IMR-90 (cell line): ENCODE data around the gene SETD2. TPM values are rescaled to one million over a fixed set of nuclear protein-coding genes. Genes with fewer than 3 reads are reported as not detected.

Experiments used
- ATAC-seq: fragments of 200-7000 bp; cut with Tn5 transposase; 2 replicates; pipeline ENCODE4 v1.9.1; 2020; ENCODE audit warnings: low read depth, mild to moderate bottlenecking, moderate library complexity
- BruUV-seq: library from RNA; stranded (reverse); fragments of 400-500 nt; replicated peaks from 2 replicates; lab custom pipeline; 2021; lab: Mats Ljungman, UMichigan
- CTCF ChIA-PET: fragments of 300-600 bp; formaldehyde crosslinking; extraction: SDS; loops from one replicate; lab custom pipeline; 2021; ENCODE audit warnings: antibody characterized with exemption; lab: Yijun Ruan, JAX
- POLR2A ChIA-PET: fragments of 300-600 bp; sonication (Branson Sonifier 250); formaldehyde crosslinking; loops from one replicate; lab custom pipeline; 2022; ENCODE audit warnings: antibody characterized with exemption; ENCODE audit not compliant: unreplicated experiment; lab: Charles Lee
- DNase-seq: peaks from one replicate; pipeline ENCODE4 v3.0.0; 2013
- H2AFZ ChIP-seq: replicated peaks from 2 replicates; pipeline ENCODE3; 2013; ENCODE audit warnings: low read length, mild to moderate bottlenecking; ENCODE audit not compliant: poor library complexity
- H2AK5ac ChIP-seq: 2 replicates; pipeline ENCODE4 v1.6.1; 2013; ENCODE audit warnings: low read depth, low read length, inconsistent platforms
- H2AK9ac ChIP-seq: replicated peaks from 2 replicates; pipeline ENCODE3; 2013; ENCODE audit warnings: mild to moderate bottlenecking, low read depth, low read length, moderate library complexity; ENCODE audit not compliant: poor library complexity
- H2BK120ac ChIP-seq: 2 replicates; pipeline ENCODE4 v1.6.1; 2013; ENCODE audit warnings: low read depth, low read length, inconsistent platforms
- H2BK15ac ChIP-seq: 3 replicates; pipeline ENCODE4 v1.6.1; 2013; ENCODE audit warnings: low read depth, low read length, inconsistent platforms
- H2BK20ac ChIP-seq: 2 replicates; pipeline ENCODE4 v1.6.1; 2013; ENCODE audit warnings: low read depth, mild to moderate bottlenecking, inconsistent platforms, low read length, moderate library complexity
- H2BK5ac ChIP-seq: 2 replicates; pipeline ENCODE4 v1.6.1; 2013; ENCODE audit warnings: mild to moderate bottlenecking, low read depth, low read length, inconsistent platforms; ENCODE audit not compliant: poor library complexity, severe bottlenecking
- H3K14ac ChIP-seq: replicated peaks from 2 replicates; pipeline ENCODE4 v1.6.1; 2013; ENCODE audit warnings: low read depth, low read length, inconsistent platforms
- H3K18ac ChIP-seq: 2 replicates; pipeline ENCODE4 v1.6.1; 2013; ENCODE audit warnings: low read depth, low read length, control low read depth
- H3K23ac ChIP-seq: 2 replicates; pipeline ENCODE4 v1.6.1; 2013; ENCODE audit warnings: low read depth, low read length, inconsistent platforms
- H3K27ac ChIP-seq: 2 replicates; pipeline ENCODE4 v1.5.1; 2013; ENCODE audit warnings: mild to moderate bottlenecking, control low read depth, low read length; ENCODE audit not compliant: insufficient read depth
- H3K27me3 ChIP-seq: 2 replicates; pipeline ENCODE4 v1.6.1; 2013; ENCODE audit warnings: low read length; ENCODE audit not compliant: control insufficient read depth, insufficient read depth
- H3K36me3 ChIP-seq: 2 replicates; pipeline ENCODE4 v1.6.1; 2013; ENCODE audit warnings: low read length, mixed read lengths; ENCODE audit not compliant: control insufficient read depth, insufficient read depth
- H3K4ac ChIP-seq: 2 replicates; pipeline ENCODE4 v1.6.1; 2013; ENCODE audit warnings: low read depth, low read length, inconsistent platforms
- H3K4me1 ChIP-seq: 2 replicates; pipeline ENCODE4 v1.6.1; 2013; ENCODE audit warnings: low read length, mixed read lengths; ENCODE audit not compliant: control insufficient read depth, insufficient read depth
- H3K4me2 ChIP-seq: 2 replicates; pipeline ENCODE4 v1.6.1; 2013; ENCODE audit warnings: low read depth, mild to moderate bottlenecking, control low read depth, low read length, moderate library complexity
- H3K4me3 ChIP-seq: 2 replicates; pipeline ENCODE4 v1.5.1; 2013; ENCODE audit warnings: low read depth, mild to moderate bottlenecking, control low read depth, low read length, moderate library complexity; ENCODE audit not compliant: insufficient read depth
- H3K56ac ChIP-seq: 2 replicates; pipeline ENCODE4 v1.6.1; 2013; ENCODE audit warnings: low read length, inconsistent platforms; ENCODE audit not compliant: insufficient read depth; ENCODE audit errors: extremely low read depth
- H3K79me1 ChIP-seq, 2 experiments: 2 replicates each; pipeline ENCODE4 v1.6.1; 2013; ENCODE audit warnings: low read length in 2 of 2, inconsistent platforms in 1 of 2, low read depth in 1 of 2
- H3K9ac ChIP-seq: 2 replicates; pipeline ENCODE4 v1.6.1; 2013; ENCODE audit warnings: low read depth, low read length, control low read depth
- H3K9me1 ChIP-seq: 2 replicates; pipeline ENCODE4 v1.6.1; 2013; ENCODE audit warnings: low read length, inconsistent platforms; ENCODE audit not compliant: insufficient read depth
- H3K9me3 ChIP-seq: 2 replicates; pipeline ENCODE4 v1.6.1; 2013; ENCODE audit warnings: low read length; ENCODE audit not compliant: control insufficient read depth, insufficient read depth
- H4K20me1 ChIP-seq: 2 replicates; pipeline ENCODE4 v1.6.1; 2013; ENCODE audit warnings: low read length, inconsistent platforms; ENCODE audit not compliant: insufficient read depth
- H4K5ac ChIP-seq: 2 replicates; pipeline ENCODE4 v1.6.1; 2013; ENCODE audit warnings: mild to moderate bottlenecking, low read depth, low read length, control low read depth
- H4K8ac ChIP-seq, 2 experiments: 2 replicates each; pipeline ENCODE4 v1.6.1; 2013; ENCODE audit warnings: low read depth in 2 of 2, low read length in 2 of 2, control low read depth in 1 of 2, inconsistent platforms in 1 of 2
- H4K91ac ChIP-seq: 2 replicates; pipeline ENCODE4 v1.6.1; 2013; ENCODE audit warnings: low read depth, low read length, inconsistent platforms; ENCODE audit not compliant: insufficient read depth
- BHLHE40 ChIP-seq: fragments of 150-350 bp; IDR thresholded peaks from 2 replicates; pipeline ENCODE4 v1.6.1; 2016; ENCODE audit warnings: mild to moderate bottlenecking, low read depth, low read length
- CEBPB ChIP-seq: IDR thresholded peaks from 2 replicates; pipeline ENCODE4 v1.6.1; 2012; ENCODE audit warnings: low read depth, low read length, improper control_type of control experiment
- CHD1 ChIP-seq: IDR thresholded peaks from 2 replicates; pipeline ENCODE4 v1.6.1; 2012; ENCODE audit warnings: low read depth, low read length, improper control_type of control experiment
- FOS ChIP-seq: fragments of 150-350 bp; IDR thresholded peaks from 2 replicates; pipeline ENCODE4 v1.6.1; 2016; ENCODE audit warnings: low read depth, low read length
- MAFK ChIP-seq: IDR thresholded peaks from 2 replicates; pipeline ENCODE4 v1.6.1; 2012; ENCODE audit warnings: low read depth, low read length, improper control_type of control experiment
- MAZ ChIP-seq: IDR thresholded peaks from 2 replicates; pipeline ENCODE4 v1.6.1; 2012; ENCODE audit warnings: low read depth, mild to moderate bottlenecking, low read length, improper control_type of control experiment, moderate library complexity, borderline replicate concordance
- MXI1 ChIP-seq: IDR thresholded peaks from 2 replicates; pipeline ENCODE4 v1.6.1; 2012; ENCODE audit warnings: low read depth, mild to moderate bottlenecking, low read length, moderate library complexity, borderline replicate concordance
- NFE2L2 ChIP-seq: fragments of 150-350 bp; IDR thresholded peaks from 2 replicates; pipeline ENCODE4 v1.6.1; 2016; ENCODE audit warnings: low read depth, mild to moderate bottlenecking, low read length
- POLR2A ChIP-seq: IDR thresholded peaks from 2 replicates; pipeline ENCODE4 v1.6.1; 2012; ENCODE audit warnings: mild to moderate bottlenecking, low read depth, low read length
- RAD21 ChIP-seq: IDR thresholded peaks from 2 replicates; pipeline ENCODE4 v1.6.1; 2012; ENCODE audit warnings: low read length, improper control_type of control experiment
- RCOR1 ChIP-seq: IDR thresholded peaks from 2 replicates; pipeline ENCODE4 v1.6.1; 2012; ENCODE audit warnings: mild to moderate bottlenecking, low read length, improper control_type of control experiment; ENCODE audit not compliant: insufficient replicate concordance
- SMC3 ChIP-seq: fragments of 150-350 bp; IDR thresholded peaks from 2 replicates; pipeline ENCODE4 v1.6.1; 2016; ENCODE audit warnings: low read depth, mild to moderate bottlenecking, antibody characterized with exemption, low read length, moderate library complexity
- WGBS, 2 experiments: methylation state at CpG; one replicate each; pipeline versions ENCODE4 v1.1.5 to v1.1.7; 2013; ENCODE audit warnings: missing lambda C conversion rate in 2 of 2; ENCODE audit not compliant: insufficient read length in 1 of 2; ENCODE audit errors: extremely low coverage in 2 of 2; 5-methylcytosine and 5-hydroxymethylcytosine counted together
- dilution Hi-C: fragments of 300-500 bp; cut with HindIII; formaldehyde crosslinking; loops from one replicate; pipeline ENCODE4 v1.14.3; 2018; ENCODE audit warnings: low sequenced_read_pairs; ENCODE audit not compliant: unreplicated experiment
- in situ Hi-C: fragments of 300-500 bp; cut with MboI; formaldehyde crosslinking; loops from 3 replicates; pipeline ENCODE4 v1.14.3; 2019; ENCODE audit warnings: low sequenced_read_pairs, inconsistent platforms, mixed read lengths
- intact Hi-C: fragments of 100-400 bp; cut with micrococcal nuclease; formaldehyde crosslinking; loops from 2 replicates; pipeline ENCODE4 v1.10.0; 2022
- polyA plus RNA-seq, 3 experiments: library from polyadenylated mRNA; depleted of rRNA; stranded (reverse); fragments of >200 nt; gene quantifications; 2 replicates each; pipeline ENCODE4 v1.2.3, GENCODE V29; 2012; ENCODE audit warnings: low replicate concordance in 1 of 3
- total RNA-seq: library from RNA; depleted of rRNA; stranded (reverse); fragments of >200 nt; gene quantifications from 2 replicates; pipeline ENCODE4 v1.2.3, GENCODE V29; 2012
- TF ChIP-seq, protein P1 (sequence below): fragments of 150-350 bp; IDR thresholded peaks from 2 replicates; pipeline ENCODE4 v1.6.1; 2016; ENCODE audit warnings: low read depth, mild to moderate bottlenecking, low read length, moderate library complexity, borderline replicate concordance
- TF ChIP-seq, protein P2 (sequence below): fragments of 150-350 bp; IDR thresholded peaks from 2 replicates; pipeline ENCODE4 v1.6.1; 2017; ENCODE audit warnings: mild to moderate bottlenecking, antibody characterized with exemption, low read length, low read depth
- TF ChIP-seq, protein P3 (sequence below): conservative IDR thresholded peaks from 2 replicates; pipeline ENCODE4 v1.5.1; 2012; ENCODE audit warnings: mild to moderate bottlenecking, low read depth, low read length, improper control_type of control experiment

SETD2 gene
- total and polyA plus RNA-seq, 2 of the 4 experiments (the other 2 are of a cell fraction): 18.3 to 20.1 TPM

DNA sequence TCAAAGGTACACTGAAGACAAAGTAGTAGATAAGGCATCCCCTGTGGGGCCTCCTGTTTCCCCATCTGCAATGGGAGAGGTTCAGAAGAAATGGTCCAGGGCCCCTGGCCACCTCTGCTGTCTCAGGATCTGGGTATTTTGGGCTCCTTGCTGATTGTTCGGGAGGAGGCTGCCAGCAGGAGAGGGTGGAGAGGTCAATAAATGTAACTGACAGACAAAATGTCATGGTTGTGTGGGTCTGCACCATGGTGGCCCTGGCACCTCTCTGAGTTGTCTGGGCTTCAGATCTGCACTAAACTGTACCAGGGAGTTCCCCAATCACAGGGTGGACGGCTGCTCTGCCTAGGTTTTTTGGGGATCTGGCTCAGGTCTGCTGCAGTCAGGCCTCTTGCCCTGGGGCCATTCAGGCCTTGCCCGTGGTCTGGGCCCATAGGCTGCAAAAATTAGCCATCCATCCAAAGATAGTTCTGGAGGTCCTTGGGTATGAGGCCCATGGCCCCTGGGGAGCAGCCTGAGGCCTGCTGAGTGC is 177.1 kb downstream of the SETD2 start:
- no peak for DNase-seq

More for the DNA sequence above, 177.1 kb downstream of the SETD2 start:
- Histone ChIP-seq H4K91ac (no peak overlapping the region), H3K4me1 (no peaks in the 10 kb centered on the region), H3K27ac (no peak overlapping the region), H3K36me3 (no peaks in the 10 kb centered on the region; the same call in 1 of the 2 replicates), H4K8ac (no peak overlapping the region), H2BK120ac (no peak overlapping the region), H3K9me1 (peaks cover 5% of the 10 kb centered on the region), H4K5ac (no peak overlapping the region), H2BK15ac (no peak overlapping the region), H3K4me2 (no peak overlapping the region), H2BK5ac (no peak overlapping the region), H4K20me1 (no peaks in the 10 kb centered on the region), H3K79me1 (no peaks in the 10 kb centered on the region), H3K4me3 (no peak overlapping the region), H2AFZ (no peak overlapping the region), H2AK9ac (no peak overlapping the region), H3K27me3 (no peaks in the 10 kb centered on the region), H2BK20ac (no peak overlapping the region), H2AK5ac (no peak overlapping the region), H3K9me3 (no peaks in the 10 kb centered on the region), H3K14ac (no peak overlapping the region), H3K4ac (no peak overlapping the region), H3K56ac (no peak overlapping the region), H3K9ac (no peak overlapping the region), H3K23ac (no peak overlapping the region), H3K18ac (no peak overlapping the region)
- in situ Hi-C loops (no loop called here), dilution Hi-C loops (no loop called here), intact Hi-C loops (no loop called here)
- no peak for ATAC-seq
- WGBS, 2 experiments: 100% methylated on average over 1 of the region's 3 CpGs; no CpG with 5 or more reads in 1 of the 2 experiments
- CTCF ChIA-PET: no interaction called here
- TF ChIP-seq MAZ: no peak
- TF ChIP-seq SMC3: no peak
- TF ChIP-seq, protein P1, sequence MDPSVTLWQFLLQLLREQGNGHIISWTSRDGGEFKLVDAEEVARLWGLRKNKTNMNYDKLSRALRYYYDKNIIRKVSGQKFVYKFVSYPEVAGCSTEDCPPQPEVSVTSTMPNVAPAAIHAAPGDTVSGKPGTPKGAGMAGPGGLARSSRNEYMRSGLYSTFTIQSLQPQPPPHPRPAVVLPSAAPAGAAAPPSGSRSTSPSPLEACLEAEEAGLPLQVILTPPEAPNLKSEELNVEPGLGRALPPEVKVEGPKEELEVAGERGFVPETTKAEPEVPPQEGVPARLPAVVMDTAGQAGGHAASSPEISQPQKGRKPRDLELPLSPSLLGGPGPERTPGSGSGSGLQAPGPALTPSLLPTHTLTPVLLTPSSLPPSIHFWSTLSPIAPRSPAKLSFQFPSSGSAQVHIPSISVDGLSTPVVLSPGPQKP: no peak
- no peak for TF ChIP-seq MXI1
- TF ChIP-seq BHLHE40: no peak
- TF ChIP-seq, protein P2, sequence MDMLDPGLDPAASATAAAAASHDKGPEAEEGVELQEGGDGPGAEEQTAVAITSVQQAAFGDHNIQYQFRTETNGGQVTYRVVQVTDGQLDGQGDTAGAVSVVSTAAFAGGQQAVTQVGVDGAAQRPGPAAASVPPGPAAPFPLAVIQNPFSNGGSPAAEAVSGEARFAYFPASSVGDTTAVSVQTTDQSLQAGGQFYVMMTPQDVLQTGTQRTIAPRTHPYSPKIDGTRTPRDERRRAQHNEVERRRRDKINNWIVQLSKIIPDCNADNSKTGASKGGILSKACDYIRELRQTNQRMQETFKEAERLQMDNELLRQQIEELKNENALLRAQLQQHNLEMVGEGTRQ: no peak
- no peak for TF ChIP-seq CEBPB
- no peak for TF ChIP-seq NFE2L2
- TF ChIP-seq RAD21: no peak
- no peak for TF ChIP-seq CHD1
- TF ChIP-seq, protein P3, sequence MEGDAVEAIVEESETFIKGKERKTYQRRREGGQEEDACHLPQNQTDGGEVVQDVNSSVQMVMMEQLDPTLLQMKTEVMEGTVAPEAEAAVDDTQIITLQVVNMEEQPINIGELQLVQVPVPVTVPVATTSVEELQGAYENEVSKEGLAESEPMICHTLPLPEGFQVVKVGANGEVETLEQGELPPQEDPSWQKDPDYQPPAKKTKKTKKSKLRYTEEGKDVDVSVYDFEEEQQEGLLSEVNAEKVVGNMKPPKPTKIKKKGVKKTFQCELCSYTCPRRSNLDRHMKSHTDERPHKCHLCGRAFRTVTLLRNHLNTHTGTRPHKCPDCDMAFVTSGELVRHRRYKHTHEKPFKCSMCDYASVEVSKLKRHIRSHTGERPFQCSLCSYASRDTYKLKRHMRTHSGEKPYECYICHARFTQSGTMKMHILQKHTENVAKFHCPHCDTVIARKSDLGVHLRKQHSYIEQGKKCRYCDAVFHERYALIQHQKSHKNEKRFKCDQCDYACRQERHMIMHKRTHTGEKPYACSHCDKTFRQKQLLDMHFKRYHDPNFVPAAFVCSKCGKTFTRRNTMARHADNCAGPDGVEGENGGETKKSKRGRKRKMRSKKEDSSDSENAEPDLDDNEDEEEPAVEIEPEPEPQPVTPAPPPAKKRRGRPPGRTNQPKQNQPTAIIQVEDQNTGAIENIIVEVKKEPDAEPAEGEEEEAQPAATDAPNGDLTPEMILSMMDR: no peak
- no peak for TF ChIP-seq MAFK
- TF ChIP-seq RCOR1: no peak
- TF ChIP-seq POLR2A: no peak
- TF ChIP-seq FOS: no peak
- POLR2A ChIA-PET: no interaction called here
- no TSS peak for BruUV-seq
